ENCODE data around the gene CHRNB4. TPM values are rescaled to one million over a fixed set of nuclear protein-coding genes. Genes with fewer than 3 reads are reported as not detected.

Gene CHRNB4
- total RNA-seq, 1 donor from 2014 or later, result not detected

DNA sequence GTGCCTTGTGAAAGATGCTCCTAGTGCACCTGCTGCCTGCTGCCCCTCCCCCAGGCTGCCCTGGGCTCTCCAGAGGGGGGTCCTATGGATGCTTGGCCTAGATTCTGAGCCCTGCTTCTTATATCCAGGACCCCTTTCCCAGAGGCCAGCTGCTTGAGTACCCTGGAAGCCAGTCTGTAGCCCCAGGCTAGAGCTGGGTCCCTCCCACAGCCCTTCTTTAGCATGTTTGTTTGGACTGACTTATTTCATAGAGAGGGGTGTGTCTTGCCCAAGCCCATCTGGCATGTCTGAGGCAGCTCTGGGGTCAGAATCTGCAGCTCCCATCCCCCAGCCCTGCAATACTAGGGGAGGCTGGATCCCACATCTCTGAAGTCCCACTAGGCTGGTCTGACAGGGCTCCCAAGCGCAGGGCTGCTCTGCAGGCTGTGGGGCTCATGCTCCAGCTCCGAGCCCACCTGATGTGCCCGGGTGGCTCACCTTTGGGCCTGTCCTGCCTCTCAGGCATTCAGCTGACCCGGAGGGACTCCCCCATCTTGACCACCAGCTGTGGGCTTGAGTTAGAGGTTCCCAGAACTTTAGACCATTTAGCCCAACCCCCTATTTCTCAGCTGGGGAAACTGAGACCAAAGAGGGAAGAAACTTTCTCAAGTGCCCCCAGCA lies 3.1 kb downstream of the CHRNB4 start:
- ATAC-seq, result no peak
- DNase-seq (ENCODE audit: low spot score), result peak; percentile 31
- intact Hi-C loops (cut with DNase I), result no loop called here

DNA sequence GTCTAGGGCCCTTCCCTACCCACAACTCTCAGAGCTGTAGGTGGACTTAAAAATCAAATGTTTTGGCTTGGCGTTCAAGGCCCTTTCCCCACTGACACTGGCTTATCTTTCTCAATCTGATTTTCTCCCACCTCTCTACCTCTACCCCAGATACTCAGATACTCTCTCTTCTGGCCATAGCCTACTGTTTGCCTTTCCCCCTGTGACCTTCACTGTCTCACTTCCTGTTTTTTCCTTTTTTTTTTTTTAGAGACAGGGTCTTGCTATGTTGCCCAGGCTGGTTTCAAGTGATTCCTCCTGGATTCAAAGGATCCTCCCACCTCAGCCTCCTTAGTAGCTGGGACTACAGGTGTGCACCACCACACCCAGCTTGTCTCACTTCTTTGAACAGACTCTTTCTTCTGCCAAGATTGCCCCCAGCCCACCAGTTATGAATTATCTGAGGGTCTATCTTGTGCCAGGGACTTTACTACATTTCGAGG lies 4.6 kb downstream of the CHRNB4 start:
- intact Hi-C loops (cut with DNase I), result no loop called here
- no peak for DNase-seq (ENCODE audit: low spot score)
- ATAC-seq, result no peak

DNA sequence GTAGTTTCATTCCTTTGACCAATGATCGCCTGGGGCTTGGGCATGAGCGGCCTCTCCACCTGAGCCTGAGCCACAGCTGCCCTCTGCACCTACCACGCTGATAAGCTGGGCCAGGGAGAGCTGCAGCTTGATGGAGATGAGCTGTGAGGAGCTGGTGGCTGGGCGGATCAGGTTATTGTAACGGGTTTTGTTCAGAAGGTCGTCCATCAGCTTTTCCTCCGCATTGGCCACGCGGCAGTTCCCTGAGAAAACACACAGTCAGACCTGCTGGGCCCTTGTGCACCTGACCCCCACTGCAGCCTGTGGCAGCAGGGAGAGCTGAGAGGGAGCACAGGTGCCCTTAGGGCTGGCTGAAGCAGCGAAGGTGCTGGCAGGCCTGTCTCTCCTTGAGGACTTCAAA lies 5.7 kb downstream of the CHRNB4 start:
- peak; percentile 37 for DNase-seq (ENCODE audit: low spot score)
- ATAC-seq, result no peak
- intact Hi-C loops (cut with DNase I), result no loop called here

DNA sequence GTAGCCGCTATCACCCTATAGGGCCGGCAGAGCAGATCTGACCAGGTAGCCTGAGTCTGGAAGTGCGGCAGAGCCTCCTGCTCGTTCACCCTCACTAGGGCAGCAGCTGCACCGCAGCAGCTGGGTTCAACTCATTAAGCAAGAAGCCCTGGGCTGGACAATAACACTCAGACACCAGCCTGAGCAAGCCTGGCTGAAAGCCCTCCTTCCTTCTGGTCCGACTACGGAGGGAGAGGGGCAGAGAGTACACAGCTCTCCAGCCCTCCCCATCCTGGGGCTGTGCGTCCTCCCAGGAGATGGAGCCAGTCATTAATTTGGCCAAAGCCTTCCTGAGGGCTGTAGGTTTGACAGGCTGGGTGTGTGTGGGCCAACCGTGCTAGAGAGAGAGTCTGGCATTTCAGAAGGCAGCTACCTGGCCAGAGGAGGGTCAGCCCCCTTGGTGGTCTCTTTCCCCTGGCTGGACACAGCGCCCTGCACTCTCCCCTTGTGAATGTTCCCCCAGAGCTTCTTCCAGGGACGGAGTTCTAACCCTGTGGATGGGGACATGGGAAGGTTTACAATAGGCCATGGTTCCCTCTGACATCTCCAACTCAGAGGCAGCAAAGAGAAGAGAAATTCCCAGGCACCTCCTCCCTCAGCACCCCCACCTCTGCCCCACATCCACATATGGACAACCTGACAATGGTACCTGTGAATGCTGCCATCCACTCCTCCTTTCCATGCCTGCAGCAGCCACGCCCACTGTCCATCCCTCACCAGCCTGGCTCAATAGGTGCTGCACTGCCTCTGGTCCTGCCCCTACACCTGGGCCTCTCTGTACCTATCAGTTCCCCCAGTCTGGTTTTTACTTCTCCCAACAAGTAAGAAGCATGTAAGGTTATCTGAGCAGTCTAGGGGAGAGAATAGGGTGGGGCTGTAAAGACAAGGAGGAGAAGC lies 6.5 kb downstream of the CHRNB4 start:
- intact Hi-C loops (cut with DNase I), result no loop called here
- DNase-seq (ENCODE audit: low spot score), result no peak
- no peak for ATAC-seq

DNA sequence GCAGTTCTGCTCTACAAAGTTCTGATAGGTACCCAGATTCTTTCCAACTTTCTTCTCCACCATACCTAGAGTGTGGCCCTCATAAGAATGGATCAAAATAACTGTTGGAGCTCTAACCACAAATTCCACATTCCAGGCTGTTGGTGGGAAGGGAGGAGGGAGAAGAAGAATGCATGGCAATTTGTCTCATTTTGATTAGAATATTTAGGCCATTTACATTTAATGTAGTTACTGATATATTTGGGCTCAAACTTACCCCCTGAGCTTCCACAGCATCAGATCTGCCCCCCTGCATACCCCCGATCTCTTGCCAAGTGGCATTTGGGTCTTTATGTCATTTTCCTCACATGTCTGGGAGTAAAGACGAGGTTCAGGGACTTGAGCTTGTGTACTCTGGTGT lies 7.7 kb downstream of the CHRNB4 start:
- no peak for DNase-seq (ENCODE audit: low spot score)
- no peak for ATAC-seq
- intact Hi-C loops (cut with DNase I), result no loop called here

DNA sequence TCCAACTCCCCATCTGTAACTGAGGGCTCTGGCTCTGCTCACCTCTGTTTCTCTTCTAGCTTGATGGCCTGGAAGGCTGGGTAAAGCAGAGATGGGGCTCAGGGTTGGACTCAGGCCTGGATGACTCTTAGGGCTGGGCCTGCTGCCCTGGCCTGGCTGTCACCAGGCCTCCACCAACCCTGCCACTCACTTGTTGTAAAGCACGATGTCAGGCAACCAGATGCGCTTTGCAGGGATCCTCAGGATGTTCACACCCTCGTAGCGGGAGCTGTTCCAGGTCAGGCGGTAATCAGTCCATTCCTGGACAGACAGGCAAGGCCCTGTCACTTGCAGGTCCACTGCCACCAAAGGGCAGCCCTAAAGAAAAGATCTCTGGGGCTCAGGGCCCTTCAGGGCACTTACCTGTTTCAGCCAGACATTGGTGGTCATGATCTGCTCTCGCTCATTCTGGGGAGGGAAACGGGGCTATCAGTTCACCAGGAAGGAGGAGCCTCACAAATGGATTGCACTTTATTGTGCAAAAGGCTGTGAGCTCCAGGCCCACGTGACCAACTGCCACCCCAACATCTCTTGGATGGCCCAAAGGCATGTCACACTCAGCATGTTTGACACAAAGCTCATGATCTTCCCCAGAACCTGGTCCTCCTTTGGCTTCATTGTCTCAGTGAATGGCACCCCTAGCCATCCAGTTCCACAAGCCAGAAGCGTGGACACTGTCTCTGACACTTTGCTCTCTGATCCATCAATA lies 9.9 kb downstream of the CHRNB4 start:
- intact Hi-C loops (cut with DNase I), result no loop called here
- ATAC-seq, result no peak

DNA sequence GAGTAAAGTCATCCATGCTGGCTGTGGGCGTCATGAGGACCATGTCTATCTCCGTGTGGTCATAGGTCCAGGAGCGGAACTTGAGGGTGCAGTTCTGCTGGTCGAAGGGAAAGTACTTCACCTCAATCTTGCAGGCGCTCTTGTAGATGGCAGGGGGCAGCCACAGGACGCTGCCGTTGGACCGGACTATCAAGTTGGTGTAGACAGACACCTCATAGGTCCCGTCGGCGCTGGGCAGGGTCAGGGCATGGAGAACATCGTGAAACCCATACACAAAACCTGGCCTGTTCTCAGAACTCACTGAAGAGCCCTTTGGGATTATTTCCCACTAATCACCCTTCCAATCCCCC lies 11.3 kb downstream of the CHRNB4 start:
- DNase-seq (ENCODE audit: low spot score), result peak; percentile 44
- intact Hi-C loops (cut with DNase I), result no loop called here

More for the DNA sequence above, 9.9 kb downstream of the CHRNB4 start:
- DNase-seq (ENCODE audit: low spot score), result peak; percentile 43

DNA sequence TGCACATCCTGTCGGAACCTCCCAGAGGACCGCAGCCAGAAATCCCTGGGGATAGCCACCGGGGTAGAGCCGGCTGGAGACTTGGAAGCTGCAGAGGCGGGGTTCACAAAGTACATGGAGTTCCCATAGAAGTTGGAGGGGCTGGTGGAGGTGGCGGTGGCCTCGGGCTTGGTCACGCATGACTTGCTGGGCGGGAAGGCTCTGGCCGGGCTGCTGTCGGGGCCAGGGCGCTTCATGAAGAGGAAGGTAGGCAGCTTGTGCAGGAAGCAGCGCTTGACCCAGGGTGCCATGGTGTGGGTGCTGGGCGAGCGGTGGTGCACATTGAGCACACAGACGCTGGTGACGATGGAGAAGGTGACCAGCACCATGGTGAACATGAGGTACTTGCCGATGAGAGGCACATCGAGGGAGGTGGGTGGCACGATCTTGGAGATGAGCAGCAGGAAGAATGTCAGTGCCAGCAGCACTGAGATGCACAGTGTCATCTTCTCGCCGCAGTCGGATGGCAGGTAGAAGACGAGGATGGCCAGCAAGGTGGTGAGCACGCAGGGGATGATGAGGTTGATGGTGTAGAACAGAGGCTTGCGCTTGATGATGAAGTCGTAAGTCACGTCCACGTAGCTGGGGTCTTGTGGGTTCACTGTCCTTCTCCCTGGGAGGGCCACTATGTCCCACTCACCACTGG lies 11.8 kb downstream of the CHRNB4 start:
- ATAC-seq, result no peak
- DNase-seq (ENCODE audit: low spot score), result peak; percentile 40
- intact Hi-C loops (cut with DNase I), result no loop called here

More for the DNA sequence above, 11.3 kb downstream of the CHRNB4 start:
- ATAC-seq, result no peak

DNA sequence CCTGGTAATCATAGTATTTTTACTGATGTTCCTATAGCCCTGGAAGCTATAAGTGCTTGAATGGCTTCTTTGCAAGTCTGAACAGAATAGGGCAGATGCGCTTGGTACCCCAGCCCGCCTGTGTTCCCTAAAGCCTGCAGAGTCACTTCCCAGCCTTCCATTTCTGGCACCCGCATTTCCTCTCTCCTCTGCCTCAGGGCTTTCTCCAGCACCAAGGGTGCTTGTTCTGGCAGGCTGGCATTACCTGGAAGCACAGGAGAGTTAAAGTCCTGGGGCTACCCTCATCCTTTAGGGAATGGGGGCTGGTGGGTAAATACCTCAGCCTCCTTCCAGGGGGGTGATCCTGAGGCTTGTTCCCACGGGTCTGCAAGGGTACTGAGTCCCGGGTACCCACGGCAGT lies 12.8 kb downstream of the CHRNB4 start:
- intact Hi-C loops (cut with DNase I), result no loop called here
- DNase-seq (ENCODE audit: low spot score) (no peak), ATAC-seq (no peak)

DNA sequence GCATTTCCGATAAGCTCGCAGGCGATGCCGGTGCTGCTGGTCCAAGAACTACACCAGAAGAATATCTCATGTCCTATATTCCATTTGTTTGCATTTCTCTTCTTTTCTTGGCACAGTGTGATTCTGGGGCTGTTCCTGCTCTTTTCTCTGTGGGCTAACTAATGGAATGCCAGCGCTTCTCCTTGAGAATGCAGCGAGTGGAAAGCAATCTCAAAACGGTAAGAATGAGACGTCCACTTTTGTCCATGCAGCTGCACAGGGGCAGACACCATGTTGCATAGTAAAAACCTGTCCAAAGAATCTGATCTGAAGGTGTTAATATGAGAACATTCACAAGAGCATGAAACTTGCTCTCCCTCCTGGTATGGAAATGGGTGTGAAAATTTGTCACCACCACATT lies 13.7 kb downstream of the CHRNB4 start:
- ATAC-seq (no peak), DNase-seq (ENCODE audit: low spot score) (no peak)
- intact Hi-C loops (cut with DNase I), result no loop called here

DNA sequence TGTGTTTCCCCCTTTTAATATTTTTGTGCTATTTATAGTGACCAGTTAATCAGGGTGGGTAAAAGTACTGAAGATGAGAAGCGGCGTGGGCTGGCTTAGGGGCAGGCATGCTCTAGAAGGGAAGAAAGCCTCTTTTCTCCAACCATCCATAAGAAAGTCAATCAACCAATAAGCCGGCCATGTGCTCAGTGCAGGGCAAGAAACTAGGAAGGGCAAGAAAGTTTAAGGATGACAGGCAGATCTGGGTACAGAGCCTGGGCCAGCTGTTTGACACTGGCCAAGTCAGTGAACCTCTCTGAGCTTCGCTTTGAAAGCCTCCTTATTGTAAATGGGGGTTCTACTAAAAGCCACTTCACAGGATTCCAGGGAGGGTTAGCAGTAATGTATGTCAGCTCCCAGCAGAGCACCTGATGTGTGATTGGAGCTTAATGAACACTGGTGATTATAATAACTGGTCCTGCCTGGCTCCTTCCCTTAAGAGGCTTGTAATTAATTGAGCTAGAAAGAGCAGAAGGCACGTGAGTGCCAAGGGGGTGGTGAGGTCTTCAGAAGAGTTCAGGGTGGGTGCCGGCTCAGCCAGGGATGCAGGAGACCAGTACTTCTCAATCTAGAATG lies 14.5 kb downstream of the CHRNB4 start:
- ATAC-seq (no peak), DNase-seq (ENCODE audit: low spot score) (no peak)
- intact Hi-C loops (cut with DNase I), result no loop called here

DNA sequence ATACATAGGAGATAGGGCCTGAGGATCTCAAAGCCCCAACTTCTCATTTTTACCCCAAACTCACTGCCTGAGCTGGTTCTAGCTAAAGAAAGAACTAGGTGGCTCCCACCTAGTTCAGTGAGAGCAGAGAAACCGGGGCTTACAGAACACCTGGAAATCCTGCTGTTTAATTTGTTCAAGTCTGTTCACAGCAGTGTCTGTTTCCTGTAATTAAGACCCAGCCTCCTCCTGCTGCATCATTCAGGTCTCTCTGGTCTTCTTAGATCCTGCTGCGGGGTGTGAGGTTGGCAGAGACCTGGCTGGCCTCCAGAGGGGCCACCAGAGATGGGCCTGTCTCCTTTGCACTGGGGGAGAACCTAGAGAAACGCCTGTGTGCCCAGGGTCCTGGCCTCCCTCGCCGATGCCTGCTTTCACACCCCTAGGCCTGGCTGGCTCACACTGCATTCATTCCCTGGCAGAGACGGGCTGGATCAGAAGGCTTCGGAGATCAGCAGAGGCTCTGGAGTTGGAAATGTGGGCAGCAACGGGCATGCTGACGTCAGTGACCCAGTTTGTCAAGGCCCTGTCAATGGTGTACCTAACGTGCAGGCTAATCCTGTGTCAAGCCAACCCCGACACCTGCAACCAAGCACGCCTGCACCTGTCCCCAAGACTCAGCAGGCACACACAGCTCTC lies 15.3 kb downstream of the CHRNB4 start:
- DNase-seq (ENCODE audit: low spot score), result no peak
- ATAC-seq, result no peak
- intact Hi-C loops (cut with DNase I), result no loop called here

DNA sequence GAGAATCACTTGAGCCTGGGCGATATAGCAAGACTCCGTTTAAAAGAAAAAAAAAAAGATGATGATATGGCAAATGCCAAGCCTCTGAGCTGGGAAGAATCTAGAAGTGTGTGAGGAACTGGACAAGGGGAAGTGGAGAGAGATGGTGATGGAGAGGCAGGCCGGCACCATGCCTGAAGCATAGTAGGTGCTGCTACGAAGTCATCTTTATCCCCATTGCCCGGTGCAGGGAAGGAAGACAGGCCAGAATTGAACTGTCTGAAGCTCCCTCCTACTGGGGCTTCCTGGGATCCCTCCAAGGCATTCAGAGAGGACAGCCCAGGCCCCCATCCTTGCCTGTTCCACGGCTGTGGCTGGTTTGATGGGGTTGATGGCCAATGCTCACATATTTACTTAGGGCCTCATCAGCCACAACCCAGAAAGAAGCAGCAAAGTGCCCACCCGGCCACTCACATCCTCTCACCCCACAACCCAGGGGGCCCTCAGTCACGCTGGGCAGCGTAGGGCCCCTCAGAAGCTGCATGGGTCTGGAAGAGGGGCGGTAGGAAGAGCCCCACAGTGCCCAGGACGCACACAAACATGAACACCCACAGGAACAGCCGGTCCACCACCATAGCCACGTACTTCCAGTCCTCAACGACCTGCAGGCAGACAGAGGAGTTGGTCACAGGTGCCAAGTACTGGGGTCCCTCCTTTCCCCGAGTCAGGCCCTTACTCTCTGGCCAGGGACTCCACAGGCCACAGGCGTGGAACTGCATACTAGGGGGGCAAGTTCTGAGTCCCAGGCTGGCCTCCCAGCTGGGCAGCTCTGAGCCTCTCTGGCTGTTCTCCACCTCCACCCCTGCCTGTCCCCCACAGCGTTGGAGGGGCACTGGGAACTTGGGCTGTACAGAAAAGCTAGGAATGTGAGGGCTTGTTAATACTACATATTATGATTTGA lies 16.1 kb downstream of the CHRNB4 start:
- ATAC-seq (no peak), DNase-seq (ENCODE audit: low spot score) (no peak)
- intact Hi-C loops (cut with DNase I), result no loop called here

DNA sequence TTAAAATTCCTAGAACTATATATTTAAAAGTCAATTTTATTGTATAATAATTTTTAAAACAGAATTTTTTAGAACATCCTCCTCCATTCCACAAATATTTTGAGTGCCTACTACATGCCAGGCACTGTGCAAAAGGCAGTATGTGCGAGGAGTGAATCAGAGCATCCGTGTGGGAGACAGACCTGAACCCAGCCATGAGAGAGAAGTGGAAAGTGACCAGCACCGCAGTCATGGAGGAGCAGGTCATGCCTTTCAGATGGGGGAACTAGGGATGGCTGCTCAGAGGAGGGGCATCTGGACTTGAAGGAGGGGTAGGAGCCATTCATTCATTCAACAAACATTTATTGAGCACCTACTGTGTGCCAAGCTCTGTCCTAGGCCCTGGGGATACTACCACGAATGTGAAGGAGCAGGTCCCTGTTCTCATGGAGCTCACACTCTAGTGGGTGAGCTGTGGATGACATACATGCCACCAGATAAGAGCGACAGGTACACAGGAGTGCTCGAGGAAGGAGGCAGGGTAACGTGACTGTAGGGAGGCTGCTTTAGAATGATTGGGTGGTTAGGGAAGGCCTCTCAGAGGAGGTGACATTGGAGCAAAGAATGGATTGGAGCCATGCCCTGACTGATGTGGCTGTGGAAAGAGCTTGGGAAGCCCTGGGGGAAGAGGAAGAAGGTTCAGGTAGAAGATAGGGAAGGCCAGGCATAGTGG lies 17.1 kb downstream of the CHRNB4 start:
- DNase-seq (ENCODE audit: low spot score) (no peak), ATAC-seq (no peak)
- intact Hi-C loops (cut with DNase I), result no loop called here

DNA sequence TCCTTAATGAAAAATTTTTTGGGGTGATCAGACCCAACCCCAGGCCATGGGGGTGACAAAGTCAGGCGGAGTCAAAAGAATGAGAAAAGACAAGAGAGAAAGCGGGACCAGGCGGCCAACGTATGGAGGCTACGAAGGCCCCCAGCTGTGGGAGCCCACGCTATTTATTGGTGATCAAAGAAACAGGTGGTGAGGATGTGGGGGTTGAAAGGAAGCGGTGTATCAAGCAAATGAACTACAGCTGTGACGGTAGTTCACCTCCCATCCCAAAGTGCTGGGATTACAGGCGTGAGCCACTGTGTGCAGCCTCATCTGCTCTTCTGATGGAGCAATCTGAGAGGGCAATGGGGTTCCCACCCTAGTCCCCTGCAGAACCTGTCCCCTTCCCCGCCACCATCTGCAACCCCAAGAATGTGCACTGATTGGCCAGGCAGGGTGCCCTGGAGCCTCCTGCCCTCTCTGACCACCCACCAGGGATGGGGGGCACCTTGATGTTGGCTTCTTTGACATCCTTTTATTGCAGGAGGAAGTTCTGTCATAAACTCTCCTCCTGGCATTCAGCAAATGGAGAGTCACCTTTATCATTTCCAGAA lies 19.1 kb downstream of the CHRNB4 start:
- intact Hi-C loops (cut with DNase I), result no loop called here
- ATAC-seq, result no peak
- no peak for DNase-seq (ENCODE audit: low spot score)

Data from sciatic nerve (tissue), 2 donors.